Activated CD4-positive, alpha-beta T cell treated with anti-CD3 and anti-CD28 coated beads, Interleukin-10, Interleukin-2, amounts not matched to agents 100 ng/mL and 50 ng/mL, durations not matched to agents 16 hours and 8 hours (primary cell): ENCODE measurements around the gene ETV4.
"Not testable (repeated sequence)": the region's sequence is repeated elsewhere in the genome, so short reads cannot be mapped to it uniquely, and the experiment has no call there.

Experiments used
- DNase-seq: peaks from one replicate; pipeline ENCODE4 v3.0.0-alpha.2; 2020

Gene ETV4

GRCh38 chr17:43543300-43543699, 2.8 kb downstream of the ETV4 start:
- no peak for DNase-seq

DNA sequence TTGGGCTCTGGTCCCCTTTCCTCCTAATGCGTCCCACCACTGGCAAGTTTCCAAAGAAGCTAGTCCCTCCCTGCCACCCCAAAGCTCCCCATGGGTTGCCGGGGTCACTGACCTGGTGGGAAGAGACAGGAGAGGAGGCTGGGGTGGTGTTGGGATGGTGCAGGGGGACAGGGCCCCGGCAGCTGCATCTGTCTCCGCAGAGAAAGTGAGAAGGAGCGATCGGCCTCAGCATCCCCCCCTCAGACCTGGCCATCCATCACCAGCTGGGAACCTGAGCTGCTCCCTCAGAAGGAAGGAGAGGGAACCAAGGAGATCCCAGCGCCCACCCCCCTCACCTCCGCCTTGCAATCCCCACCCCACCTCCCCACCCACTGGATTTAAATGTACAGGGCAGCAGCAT, 3.3 kb downstream of the ETV4 start:
- no peak for DNase-seq

GRCh38 chr17:43540821-43541674, 5.1 kb downstream of the ETV4 start:
- no peak for DNase-seq

GRCh38 chr17:43536236-43536992, 9.7 kb downstream of the ETV4 start:
- no peak for DNase-seq

- no peak for DNase-seq
Measured at GRCh38 chr17:43534909-43535308, 11.2 kb downstream of the ETV4 start.

DNA sequence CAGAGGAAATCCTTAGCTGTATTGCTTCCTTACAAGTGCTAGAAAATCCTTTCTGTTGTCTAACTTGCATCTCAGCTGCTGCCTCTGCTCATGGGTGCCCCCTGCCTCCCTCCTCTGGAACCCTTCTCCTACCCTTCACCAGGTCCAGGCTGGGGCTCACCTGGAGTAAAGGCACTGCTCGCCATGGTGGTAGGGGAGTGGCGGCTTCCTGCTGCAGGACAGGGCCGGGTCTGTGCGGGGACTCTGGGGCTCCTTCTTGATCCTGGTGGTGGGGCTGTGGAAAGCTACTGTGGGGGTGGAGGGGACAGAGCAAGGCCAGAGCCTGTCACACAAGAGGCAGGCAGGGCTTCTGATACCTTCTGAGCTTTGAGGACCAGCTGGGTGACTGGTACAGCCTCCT, 12.4 kb downstream of the ETV4 start:
- no peak for DNase-seq

- no peak for DNase-seq
Measured at GRCh38 chr17:43532581-43532980, 13.6 kb downstream of the ETV4 start.

DNA sequence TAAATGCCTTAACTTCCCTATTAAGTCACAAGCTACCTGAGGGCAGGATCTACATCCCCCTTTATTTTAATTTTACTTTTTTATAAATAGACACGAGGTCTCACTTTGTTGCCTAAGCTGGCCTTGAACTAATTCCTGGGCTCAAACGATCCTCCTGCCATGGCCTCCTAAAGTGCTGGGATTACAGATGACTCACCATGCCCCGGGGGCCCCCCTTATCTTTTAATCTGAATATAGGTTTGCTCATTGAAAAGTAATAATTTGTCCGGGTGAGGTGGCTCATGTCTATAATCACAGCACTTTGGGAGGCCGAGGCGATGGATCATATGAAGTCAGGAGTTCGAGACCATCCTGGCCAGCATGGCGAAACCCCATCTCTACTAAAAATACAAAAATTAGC, 14.2 kb downstream of the ETV4 start:
- no peak for DNase-seq

GRCh38 chr17:43531082-43531378, 15.1 kb downstream of the ETV4 start:
- no peak for DNase-seq

- no peak for DNase-seq
Measured at GRCh38 chr17:43530288-43531081, 15.7 kb downstream of the ETV4 start.

DNA sequence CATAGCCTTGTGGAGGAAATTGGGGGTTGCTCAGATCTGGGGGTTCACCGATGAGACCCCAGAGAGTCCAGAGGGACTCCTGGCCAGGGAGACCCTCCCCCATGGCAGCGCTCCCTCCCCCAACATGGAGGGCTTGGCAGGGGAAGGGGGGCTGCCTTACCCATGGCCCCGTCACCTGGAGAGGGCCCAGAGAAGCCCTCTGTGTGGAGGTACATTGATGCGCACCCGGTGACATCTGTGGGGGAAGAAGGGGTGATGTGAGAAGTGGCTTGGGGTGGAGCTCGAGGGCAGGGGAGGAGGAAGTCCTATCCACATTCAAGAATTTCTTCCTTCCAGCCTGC, 16.2 kb downstream of the ETV4 start:
- DNase-seq: no peak

GRCh38 chr17:43528988-43529814, 16.9 kb downstream of the ETV4 start:
- no peak for DNase-seq

DNA sequence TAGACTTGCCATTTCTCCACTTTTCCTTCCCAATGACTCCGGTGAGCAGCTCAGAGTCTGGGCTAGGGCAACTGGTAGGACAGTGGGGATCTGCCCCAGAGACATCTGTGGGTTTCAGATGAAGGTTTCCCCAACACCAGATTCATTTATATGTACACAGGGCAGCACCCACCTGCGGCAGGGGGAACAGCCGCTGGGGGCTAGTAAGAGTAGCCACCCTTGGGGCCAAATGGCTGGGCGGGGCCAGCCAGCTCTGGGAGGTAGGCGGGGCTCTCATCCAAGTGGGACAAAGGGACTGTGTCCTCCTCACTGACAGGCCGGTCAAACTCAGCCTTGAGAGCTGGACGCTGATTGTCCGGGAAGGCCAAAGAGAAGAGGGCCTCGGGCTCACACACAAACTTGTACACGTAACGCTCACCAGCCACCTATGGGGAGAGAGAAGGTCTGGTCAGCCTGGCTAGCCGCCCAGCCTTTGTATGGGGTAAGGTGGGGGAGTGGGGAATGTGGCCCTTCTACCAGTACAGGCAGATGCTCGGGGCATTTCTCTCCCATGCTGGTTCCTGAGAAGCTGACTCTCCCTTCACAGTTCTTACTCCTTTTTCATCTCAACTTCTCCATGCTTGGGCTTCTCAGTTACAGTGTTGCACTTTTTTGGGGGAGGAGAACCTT, 17.7 kb downstream of the ETV4 start:
- no peak for DNase-seq

DNA sequence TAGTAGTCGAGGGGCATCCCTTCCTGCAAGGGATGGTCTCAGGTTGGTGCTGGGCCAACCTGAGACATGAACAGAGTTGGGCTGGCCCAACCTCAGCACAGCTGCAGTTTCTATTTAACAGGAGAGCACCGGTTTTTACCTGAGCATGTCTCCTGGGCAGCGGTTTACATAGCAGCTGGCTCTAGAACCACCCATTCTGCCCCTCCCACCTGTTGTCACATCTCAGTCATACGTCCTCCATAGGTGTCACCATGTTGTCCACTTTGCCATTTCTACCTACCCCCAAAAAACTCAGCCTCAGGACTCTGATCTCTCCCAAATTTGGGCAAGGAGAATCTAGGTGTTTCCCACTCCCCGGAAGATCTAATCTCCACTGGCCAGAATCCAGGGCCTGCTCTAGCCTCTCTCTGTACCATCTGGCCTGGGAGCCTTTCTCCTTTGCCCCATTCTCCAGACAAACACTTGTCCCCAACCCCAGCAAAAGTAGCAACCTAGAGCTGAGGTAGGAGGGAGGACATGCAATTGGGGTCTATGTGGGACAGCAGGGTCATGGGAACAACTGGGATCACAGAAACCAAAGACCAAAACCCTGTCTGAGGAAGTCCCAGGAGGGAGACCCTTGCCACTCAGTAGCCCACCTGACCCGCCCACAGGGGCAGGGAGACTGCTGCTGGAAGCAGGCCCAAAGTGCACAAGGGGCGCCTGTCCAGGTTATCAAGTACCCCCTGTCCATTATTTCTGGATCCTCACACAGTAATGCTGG, 19.1 kb downstream of the ETV4 start:
- DNase-seq: no peak

GRCh38 chr17:43524945-43525575, 21.1 kb downstream of the ETV4 start:
- DNase-seq: no peak

DNA sequence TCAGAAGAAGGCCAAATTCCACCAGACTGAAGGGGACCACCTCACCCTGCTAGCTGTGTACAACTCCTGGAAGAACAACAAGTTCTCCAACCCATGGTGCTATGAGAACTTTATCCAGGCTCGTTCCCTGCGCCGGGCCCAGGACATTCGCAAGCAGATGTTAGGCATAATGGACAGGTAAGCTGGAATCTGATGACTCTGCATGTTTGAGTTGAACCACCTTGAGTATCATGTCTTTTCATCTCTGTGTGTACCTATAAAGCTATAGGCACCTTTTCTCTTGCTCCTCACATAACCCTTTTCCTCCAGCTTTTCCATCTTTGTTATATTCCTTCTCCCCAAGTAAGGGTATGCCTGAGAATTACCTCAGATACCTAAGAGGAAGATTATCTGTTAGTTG, 24.8 kb downstream of the ETV4 start:
- DNase-seq: no peak

- DNase-seq: peak; percentile 81
Measured at GRCh38 chr17:43517615-43518386, 28.3 kb downstream of the ETV4 start.

DNA sequence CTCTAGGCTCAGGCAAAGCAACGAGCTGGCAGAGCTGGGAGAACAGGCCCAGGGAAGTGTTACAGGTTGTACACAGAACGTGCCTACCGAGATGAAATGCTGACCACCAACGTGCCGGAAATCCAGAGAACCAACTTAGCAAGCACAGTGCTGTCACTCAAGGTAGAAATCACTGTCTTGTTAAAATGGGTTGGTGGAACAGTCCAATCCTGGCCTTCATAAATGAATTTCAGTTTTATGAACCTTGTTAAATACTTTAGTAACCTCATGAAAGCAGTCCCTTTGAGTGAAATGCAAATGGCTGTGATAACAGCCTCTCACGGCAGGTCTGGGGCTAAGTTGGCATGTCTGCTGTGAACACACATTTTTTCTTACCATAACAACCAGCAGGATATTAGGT, 29.0 kb downstream of the ETV4 start:
- DNase-seq: peak; percentile 23

DNA sequence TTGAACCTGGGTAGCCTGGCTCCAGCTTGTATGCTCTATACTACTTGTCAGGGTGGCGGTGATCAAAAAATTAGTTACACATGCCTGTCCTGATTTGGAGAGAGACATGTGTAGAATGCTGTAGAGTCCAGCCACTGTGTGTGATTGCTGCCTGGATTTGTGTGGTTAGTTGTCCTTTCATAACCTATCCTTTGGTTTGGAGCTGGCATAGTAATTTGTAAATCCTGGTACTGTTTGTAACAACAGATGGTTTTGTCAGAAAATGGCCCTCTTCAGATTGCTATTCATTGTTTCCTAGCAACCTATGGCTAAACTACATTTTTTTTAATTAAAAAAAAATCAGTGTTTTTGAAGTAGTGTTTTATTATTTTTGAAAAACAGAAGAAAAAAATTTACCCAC, 30.5 kb downstream of the ETV4 start:
- no peak for DNase-seq

GRCh38 chr17:43511199-43511598, 34.9 kb downstream of the ETV4 start:
- DNase-seq: not testable (repeated sequence)
